ENCODE measurements around the gene KYAT1. TPM values are rescaled to one million over a fixed set of nuclear protein-coding genes. Genes with fewer than 3 reads are reported as not detected.
"Not testable (repeated sequence)": the region's sequence is repeated elsewhere in the genome, so short reads cannot be mapped to it uniquely, and the experiment has no call there.

The KYAT1 gene
- total RNA-seq, 2 experiments from 2014 or later = 14.9 to 16.3 TPM

DNA sequence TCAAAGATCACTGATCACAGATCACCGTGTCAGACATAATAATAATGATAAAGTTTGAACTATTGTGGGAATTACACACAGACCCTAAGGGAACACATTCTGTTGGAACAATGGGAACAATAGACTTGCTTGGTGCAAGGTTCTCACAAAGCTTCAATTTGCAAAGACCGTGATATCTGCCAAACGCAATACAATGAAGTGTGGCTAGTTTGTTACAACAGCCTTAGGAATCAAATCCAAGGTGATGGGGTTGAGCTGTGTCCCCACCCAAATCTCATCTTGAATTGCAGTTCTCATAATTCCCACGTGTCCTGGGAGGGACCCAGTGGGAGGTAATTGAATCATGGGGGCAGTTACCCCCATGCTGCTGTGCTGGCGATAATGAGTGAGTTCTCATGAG lies 20.8 kb downstream of the KYAT1 start:
- Mint-ChIP-seq H3K4me3 (no peak overlapping the region), H3K27ac (no peak overlapping the region), H3K36me3 (no peaks in the 10 kb centered on the region), H3K27me3 (no peaks in the 10 kb centered on the region), H3K4me1 (peaks cover 12% of the 10 kb centered on the region), H3K9me3 (no peaks in the 10 kb centered on the region)
- DNase-seq (no peak), ATAC-seq (ENCODE audit: low read depth) (no peak)
- POLR2A ChIA-PET = interaction anchor here (1.0 kb wide), 1 partner anchor 11 kb away, joined by 3 read pairs; no protein-coding TSS in a partner anchor

- not testable (repeated sequence) for H3K4me3 Mint-ChIP-seq; ATAC-seq (ENCODE audit: low read depth); H3K9me3 Mint-ChIP-seq; H3K36me3 Mint-ChIP-seq; DNase-seq; H3K27ac Mint-ChIP-seq; H3K27me3 Mint-ChIP-seq; H3K4me1 Mint-ChIP-seq
- POLR2A ChIA-PET = interaction anchor here (0.5 to 0.7 kb wide), 2 partner anchors 16 to 47 kb away, joined by 3 read pairs; no protein-coding TSS in a partner anchor
Observed at GRCh38 chr9:128858476-128858875, 23.3 kb downstream of the KYAT1 start.

GRCh38 chr9:128854454-128854853 lies 27.3 kb downstream of the KYAT1 start:
- not testable (repeated sequence) for H3K27me3 Mint-ChIP-seq; ATAC-seq (ENCODE audit: low read depth); H3K27ac Mint-ChIP-seq; H3K4me3 Mint-ChIP-seq; DNase-seq; H3K4me1 Mint-ChIP-seq; H3K9me3 Mint-ChIP-seq
- H3K36me3 Mint-ChIP-seq = peaks cover 14% of the 10 kb centered on the region
- POLR2A ChIA-PET = interaction anchor here (0.6 kb wide), 1 partner anchor 24 kb away, joined by 4 read pairs; no protein-coding TSS in a partner anchor

- peaks cover 16% of the 10 kb centered on the region for H3K36me3 Mint-ChIP-seq
- peaks cover 10% of the 10 kb centered on the region for H3K9me3 Mint-ChIP-seq
- H3K4me1 Mint-ChIP-seq; ATAC-seq (ENCODE audit: low read depth); POLR2A ChIA-PET; DNase-seq; H3K27me3 Mint-ChIP-seq; H3K4me3 Mint-ChIP-seq; H3K27ac Mint-ChIP-seq: not testable (repeated sequence)
Observed at GRCh38 chr9:128852646-128853045, 29.1 kb downstream of the KYAT1 start.

DNA sequence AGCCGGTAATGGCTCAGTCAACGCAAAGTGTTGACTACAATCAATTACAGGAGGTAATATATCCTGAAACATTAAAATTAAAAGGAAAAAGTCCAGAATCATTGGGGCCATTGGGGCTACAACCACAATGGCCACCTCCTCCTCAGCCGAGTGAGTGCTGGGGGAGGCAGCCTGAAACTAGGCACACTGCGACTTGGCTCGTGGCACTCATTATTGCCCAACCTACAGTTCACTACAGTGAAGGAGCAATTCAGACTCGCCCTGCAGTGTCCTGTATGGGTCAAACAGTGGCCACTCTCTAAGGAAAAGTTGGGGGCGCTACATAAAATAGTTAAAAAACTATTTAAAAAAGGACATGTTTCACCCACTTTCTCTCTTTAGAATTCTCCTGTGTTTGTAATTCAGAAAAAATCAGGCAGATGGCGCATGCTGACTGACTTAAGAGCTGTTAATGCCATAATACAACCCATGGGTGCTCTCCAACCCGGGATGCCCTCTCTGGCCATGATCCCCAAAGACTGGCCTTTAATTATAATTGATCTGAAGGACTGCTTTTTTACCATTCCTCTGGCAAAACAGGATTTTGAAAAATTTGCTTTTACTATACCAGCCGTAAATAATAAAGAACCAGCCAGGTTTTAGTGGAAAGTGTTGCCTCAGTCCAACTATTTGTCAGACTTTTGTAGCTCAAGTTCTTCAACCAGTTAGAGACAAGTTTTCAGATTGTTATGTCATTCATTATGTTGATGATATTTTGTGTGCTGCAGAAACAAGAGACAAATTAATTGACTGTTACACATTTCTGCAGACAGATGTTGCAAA lies 29.8 kb downstream of the KYAT1 start:
- H3K4me1 Mint-ChIP-seq; DNase-seq; ATAC-seq (ENCODE audit: low read depth); H3K4me3 Mint-ChIP-seq; POLR2A ChIA-PET; H3K27ac Mint-ChIP-seq; H3K27me3 Mint-ChIP-seq: not testable (repeated sequence)
- H3K36me3 Mint-ChIP-seq = peaks cover 16% of the 10 kb centered on the region
- peaks cover 11% of the 10 kb centered on the region for H3K9me3 Mint-ChIP-seq

GRCh38 chr9:128851024-128851423 lies 30.7 kb downstream of the KYAT1 start:
- DNase-seq; POLR2A ChIA-PET; H3K27ac Mint-ChIP-seq; ATAC-seq (ENCODE audit: low read depth); H3K4me3 Mint-ChIP-seq; H3K27me3 Mint-ChIP-seq; H3K4me1 Mint-ChIP-seq: not testable (repeated sequence)
- H3K9me3 Mint-ChIP-seq = peaks cover 11% of the 10 kb centered on the region
- H3K36me3 Mint-ChIP-seq = peaks cover 16% of the 10 kb centered on the region

GRCh38 chr9:128847803-128848202 lies 33.9 kb downstream of the KYAT1 start:
- POLR2A ChIA-PET = interaction anchor here (0.7 kb wide), 1 partner anchor 148 kb away, joined by 8 read pairs; no protein-coding TSS in a partner anchor
- Mint-ChIP-seq H3K4me1 (no peaks in the 10 kb centered on the region), H3K9me3 (peaks cover 11% of the 10 kb centered on the region), H3K4me3 (no peak overlapping the region), H3K27me3 (no peaks in the 10 kb centered on the region), H3K36me3 (peaks cover 16% of the 10 kb centered on the region), H3K27ac (no peak overlapping the region)
- DNase-seq = no peak
- no peak for ATAC-seq (ENCODE audit: low read depth)

DNA sequence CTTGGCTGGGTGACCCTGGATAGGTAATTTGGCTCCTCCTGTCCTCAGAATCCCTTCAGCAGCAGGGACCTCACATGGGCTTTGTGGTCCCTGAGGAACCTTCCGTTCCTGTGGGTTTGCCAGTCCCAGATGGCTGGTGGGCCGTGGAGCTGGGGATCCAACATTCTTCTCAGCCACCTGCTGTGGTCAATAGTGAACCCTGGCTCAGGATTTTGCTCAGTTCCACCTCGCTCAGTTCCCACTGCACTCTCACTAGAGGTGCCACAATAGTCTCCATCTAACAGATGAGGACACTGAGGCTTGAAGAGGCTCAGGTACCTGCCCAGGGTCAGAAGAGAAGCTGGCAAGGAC lies 35.1 kb downstream of the KYAT1 start:
- DNase-seq (no peak), ATAC-seq (ENCODE audit: low read depth) (no peak)
- H3K4me3 Mint-ChIP-seq = no peak overlapping the region
- peaks cover 11% of the 10 kb centered on the region for H3K9me3 Mint-ChIP-seq
- POLR2A ChIA-PET = no interaction called here
- H3K27me3 Mint-ChIP-seq = no peaks in the 10 kb centered on the region
- H3K27ac Mint-ChIP-seq = no peak overlapping the region
- no peaks in the 10 kb centered on the region for H3K4me1 Mint-ChIP-seq
- peaks cover 19% of the 10 kb centered on the region for H3K36me3 Mint-ChIP-seq

- H3K27ac Mint-ChIP-seq = no peak overlapping the region
- POLR2A ChIA-PET = interaction anchor here (1.0 kb wide), 1 partner anchor 15 kb away, joined by 3 read pairs; the partner anchor contains the start of gene SPOUT1
- ATAC-seq (ENCODE audit: low read depth) (no peak), DNase-seq (no peak)
- peaks cover 8% of the 10 kb centered on the region for H3K36me3 Mint-ChIP-seq
- no peaks in the 10 kb centered on the region for H3K4me1 Mint-ChIP-seq
- H3K27me3 Mint-ChIP-seq = no peaks in the 10 kb centered on the region
- peaks cover 3% of the 10 kb centered on the region for H3K9me3 Mint-ChIP-seq
- H3K4me3 Mint-ChIP-seq = no peak overlapping the region
Observed at GRCh38 chr9:128845186-128845931, 36.4 kb downstream of the KYAT1 start.

- H3K4me1 Mint-ChIP-seq; H3K4me3 Mint-ChIP-seq; H3K9me3 Mint-ChIP-seq; ATAC-seq (ENCODE audit: low read depth); POLR2A ChIA-PET; DNase-seq; H3K27ac Mint-ChIP-seq; H3K27me3 Mint-ChIP-seq; H3K36me3 Mint-ChIP-seq: not testable (repeated sequence)
Observed at GRCh38 chr9:128843171-128843570, 38.6 kb downstream of the KYAT1 start.

GRCh38 chr9:128841694-128842492 lies 39.9 kb downstream of the KYAT1 start:
- peaks cover 5% of the 10 kb centered on the region for H3K36me3 Mint-ChIP-seq
- H3K27ac Mint-ChIP-seq = no peak overlapping the region
- DNase-seq = no peak
- no peak for ATAC-seq (ENCODE audit: low read depth)
- no peak overlapping the region for H3K4me3 Mint-ChIP-seq
- H3K27me3 Mint-ChIP-seq = no peaks in the 10 kb centered on the region
- H3K9me3 Mint-ChIP-seq = no peaks in the 10 kb centered on the region
- no peaks in the 10 kb centered on the region for H3K4me1 Mint-ChIP-seq
- POLR2A ChIA-PET = interaction anchor here (1.1 kb wide), 1 partner anchor 12 kb away, joined by 4 read pairs; the partner anchor contains the start of gene SPOUT1

- H3K9me3 Mint-ChIP-seq = no peaks in the 10 kb centered on the region
- DNase-seq (no peak), ATAC-seq (ENCODE audit: low read depth) (no peak)
- H3K27ac Mint-ChIP-seq = no peak overlapping the region
- H3K4me1 Mint-ChIP-seq = no peaks in the 10 kb centered on the region
- no peaks in the 10 kb centered on the region for H3K27me3 Mint-ChIP-seq
- H3K36me3 Mint-ChIP-seq = peaks cover 5% of the 10 kb centered on the region
- H3K4me3 Mint-ChIP-seq = no peak overlapping the region
- POLR2A ChIA-PET = no interaction called here
Observed at GRCh38 chr9:128840524-128840923, 41.2 kb downstream of the KYAT1 start.

DNA sequence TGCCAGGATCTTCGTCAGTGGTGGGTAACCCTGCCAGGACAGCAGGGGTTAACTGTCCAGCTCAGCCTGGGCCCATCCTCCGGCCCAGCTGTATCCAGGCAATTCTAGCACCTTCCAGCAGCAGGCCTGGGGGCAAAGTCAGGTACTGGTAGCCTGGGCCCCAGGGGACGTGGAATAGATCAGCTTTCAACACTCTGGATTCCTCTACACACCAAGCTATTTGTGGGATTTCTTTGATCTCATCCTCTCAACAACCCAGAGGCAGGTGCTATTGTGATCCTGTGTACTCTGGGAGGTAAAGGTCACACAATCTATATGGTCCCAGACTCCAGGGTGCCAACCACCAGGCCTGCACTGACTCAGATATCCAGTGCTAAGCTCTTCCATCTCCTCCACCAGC lies 43.4 kb downstream of the KYAT1 start:
- Mint-ChIP-seq H3K4me1 (no peaks in the 10 kb centered on the region), H3K9me3 (no peaks in the 10 kb centered on the region), H3K4me3 (no peak overlapping the region), H3K36me3 (peaks cover 5% of the 10 kb centered on the region), H3K27ac (no peak overlapping the region), H3K27me3 (no peaks in the 10 kb centered on the region)
- no peak for ATAC-seq (ENCODE audit: low read depth)
- no peak for DNase-seq
- POLR2A ChIA-PET = interaction anchor here (1.0 to 1.4 kb wide), 2 partner anchors 8 to 66 kb away, joined by 3 to 4 read pairs; partner anchors contain the start of gene SPOUT1

All from activated naive CD8-positive, alpha-beta T cell treated with anti-CD3 and anti-CD28 coated beads, Interleukin-2, amount 10 ng/mL, durations not matched to agents 7 days and 5 days (primary cell).